ENCODE results near the gene MRPL55.

Gene MRPL55

GRCh38 chr1:228066891-228067654, 42.0 kb downstream of the MRPL55 start:
- no peak for DNase-seq

DNA sequence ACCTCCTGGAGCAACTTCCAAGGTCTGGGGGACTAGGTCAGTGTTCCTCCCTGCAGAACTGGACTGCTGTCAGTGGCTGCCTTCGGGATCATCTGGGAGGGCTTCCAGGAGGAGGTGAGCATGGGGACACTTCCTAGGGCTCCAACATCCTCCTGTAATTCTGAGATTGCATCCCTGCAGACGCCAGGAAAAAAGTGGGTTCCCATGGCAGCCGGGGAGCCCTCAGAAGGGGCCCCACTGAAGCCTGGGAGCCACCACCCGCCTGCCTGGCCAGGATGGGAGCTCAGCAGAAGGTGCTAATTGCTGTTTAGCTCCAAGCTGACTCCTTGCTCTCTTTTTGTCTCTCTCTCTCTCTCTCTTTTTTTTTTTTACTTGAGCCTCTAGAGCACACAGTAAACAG, 42.7 kb downstream of the MRPL55 start:
- DNase-seq, result no peak

- no peak for DNase-seq
These were observed 43.4 kb downstream of the MRPL55 start for GRCh38 chr1:228065543-228066347.

GRCh38 chr1:228064741-228065542, 44.2 kb downstream of the MRPL55 start:
- DNase-seq, result no peak

DNA sequence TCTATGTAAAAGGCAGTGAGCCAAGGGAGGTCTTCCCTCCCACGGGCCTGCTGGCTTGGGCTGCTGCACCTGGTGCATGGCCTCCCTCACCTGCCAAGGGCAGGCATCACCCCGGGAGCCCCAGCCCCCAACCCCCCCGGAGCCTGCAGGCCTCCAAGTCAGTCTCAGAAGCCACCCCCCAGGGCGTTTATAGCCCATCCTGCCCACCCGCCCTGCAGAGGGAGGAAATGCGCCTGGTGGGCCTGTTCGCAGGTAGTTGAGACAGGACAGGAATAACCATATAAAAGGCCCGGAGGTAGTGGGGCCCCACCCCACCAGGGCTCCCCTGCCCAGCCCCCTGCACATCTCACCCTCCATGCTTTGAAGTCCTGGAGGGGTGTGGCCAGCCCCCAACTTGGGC, 44.8 kb downstream of the MRPL55 start:
- no peak for DNase-seq

GRCh38 chr1:228063251-228064191, 45.6 kb downstream of the MRPL55 start:
- no peak for DNase-seq

- no peak for DNase-seq
These were observed 46.3 kb downstream of the MRPL55 start for GRCh38 chr1:228062812-228063211.

- no peak for DNase-seq
These were observed 46.9 kb downstream of the MRPL55 start for GRCh38 chr1:228062085-228062791.

DNA sequence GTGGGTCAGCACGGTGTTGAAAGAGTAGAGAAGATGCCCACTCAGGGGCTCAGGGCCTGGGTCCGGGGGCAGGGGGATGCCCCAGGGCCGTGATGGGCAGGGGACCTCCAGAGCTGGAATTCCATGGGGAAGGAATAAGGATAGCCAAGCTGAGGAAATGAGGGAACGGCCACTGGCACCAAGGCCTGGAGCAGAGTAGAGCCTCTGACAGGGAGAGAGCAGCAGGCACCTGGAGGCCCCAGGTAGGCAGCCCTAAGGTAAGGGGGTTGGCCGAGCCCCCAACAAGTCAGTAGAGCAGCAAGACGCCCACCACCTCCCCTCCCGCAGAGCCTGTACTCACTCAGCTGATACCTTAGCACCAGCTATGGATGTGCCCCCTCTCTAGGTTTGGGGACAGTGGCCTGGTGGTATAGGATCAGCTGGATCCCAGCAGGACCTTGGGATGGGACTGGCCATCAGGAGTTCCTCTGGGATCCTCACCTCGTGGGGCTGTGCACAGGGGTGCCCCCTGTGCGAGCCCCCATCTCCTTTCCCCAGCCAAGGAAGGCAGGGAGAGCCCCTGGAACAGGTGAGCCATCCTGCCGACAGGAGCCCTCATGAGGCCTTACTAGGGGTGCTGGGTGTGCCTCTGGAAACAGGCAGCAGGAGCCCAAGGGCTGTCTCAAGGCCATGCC, 47.6 kb downstream of the MRPL55 start:
- no peak for DNase-seq

DNA sequence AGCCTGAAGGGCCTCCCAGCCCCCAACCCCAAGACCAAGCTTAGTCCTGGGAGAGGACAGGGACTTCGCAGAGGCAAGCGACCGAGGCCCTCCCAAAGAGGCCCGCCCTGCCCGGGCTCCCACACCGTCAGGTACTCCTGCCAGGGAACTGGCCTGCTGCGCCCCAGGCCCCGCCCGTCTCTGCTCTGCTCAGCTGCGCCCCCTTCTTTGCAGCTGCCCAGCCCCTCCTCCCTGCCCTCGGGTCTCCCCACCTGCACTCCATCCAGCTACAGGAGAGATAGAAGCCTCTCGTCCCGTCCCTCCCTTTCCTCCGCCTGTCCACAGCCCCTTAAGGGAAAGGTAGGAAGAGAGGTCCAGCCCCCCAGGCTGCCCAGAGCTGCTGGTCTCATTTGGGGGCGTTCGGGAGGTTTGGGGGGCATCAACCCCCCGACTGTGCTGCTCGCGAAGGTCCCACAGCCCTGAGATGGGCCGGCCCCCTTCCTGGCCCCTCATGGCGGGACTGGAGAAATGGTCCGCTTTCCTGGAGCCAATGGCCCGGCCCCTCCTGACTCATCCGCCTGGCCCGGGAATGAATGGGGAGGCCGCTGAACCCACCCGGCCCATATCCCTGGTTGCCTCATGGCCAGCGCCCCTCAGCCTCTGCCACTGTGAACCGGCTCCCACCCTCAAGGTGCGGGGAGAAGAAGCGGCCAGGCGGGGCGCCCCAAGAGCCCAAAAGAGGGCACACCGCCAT, 48.5 kb downstream of the MRPL55 start:
- DNase-seq, result no peak

GRCh38 chr1:228059634-228060457, 49.3 kb downstream of the MRPL55 start:
- DNase-seq, result peak; percentile 50 to 68

DNA sequence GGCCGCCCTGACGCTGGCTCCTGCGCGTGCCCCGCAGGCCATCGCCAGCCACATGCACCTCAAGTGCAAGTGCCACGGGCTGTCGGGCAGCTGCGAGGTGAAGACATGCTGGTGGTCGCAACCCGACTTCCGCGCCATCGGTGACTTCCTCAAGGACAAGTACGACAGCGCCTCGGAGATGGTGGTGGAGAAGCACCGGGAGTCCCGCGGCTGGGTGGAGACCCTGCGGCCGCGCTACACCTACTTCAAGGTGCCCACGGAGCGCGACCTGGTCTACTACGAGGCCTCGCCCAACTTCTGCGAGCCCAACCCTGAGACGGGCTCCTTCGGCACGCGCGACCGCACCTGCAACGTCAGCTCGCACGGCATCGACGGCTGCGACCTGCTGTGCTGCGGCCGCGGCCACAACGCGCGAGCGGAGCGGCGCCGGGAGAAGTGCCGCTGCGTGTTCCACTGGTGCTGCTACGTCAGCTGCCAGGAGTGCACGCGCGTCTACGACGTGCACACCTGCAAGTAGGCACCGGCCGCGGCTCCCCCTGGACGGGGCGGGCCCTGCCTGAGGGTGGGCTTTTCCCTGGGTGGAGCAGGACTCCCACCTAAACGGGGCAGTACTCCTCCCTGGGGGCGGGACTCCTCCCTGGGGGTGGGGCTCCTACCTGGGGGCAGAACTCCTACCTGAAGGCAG, 50.0 kb downstream of the MRPL55 start:
- peak in 1 of 2 experiments; percentile 38 for DNase-seq

- no peak for DNase-seq
These were observed 50.7 kb downstream of the MRPL55 start for GRCh38 chr1:228058172-228058948.

All from stimulated activated CD4-positive, alpha-beta T cell treated with anti-CD3 and anti-CD28 coated beads, Interleukin-4, amount 100 ng/mL, for 4 hours (primary cell).